Measurements from ENCODE around the gene WNT1.

The WNT1 gene

GRCh38 chr12:49000346-49000745, 22.2 kb downstream of the WNT1 start:
- no peak for DNase-seq (ENCODE audit: low spot score)

GRCh38 chr12:49008943-49009342, 30.8 kb downstream of the WNT1 start:
- no peak for DNase-seq (ENCODE audit: low spot score)

GRCh38 chr12:49010092-49010668, 32.1 kb downstream of the WNT1 start:
- no peak for DNase-seq (ENCODE audit: low spot score)

GRCh38 chr12:49012739-49013138, 34.6 kb downstream of the WNT1 start:
- no peak for DNase-seq (ENCODE audit: low spot score)

- DNase-seq (ENCODE audit: low spot score): no peak
Measured at GRCh38 chr12:49013428-49013827, 35.3 kb downstream of the WNT1 start.

GRCh38 chr12:49014547-49014946, 36.4 kb downstream of the WNT1 start:
- DNase-seq (ENCODE audit: low spot score): no peak

GRCh38 chr12:49015196-49015595, 37.1 kb downstream of the WNT1 start:
- no peak for DNase-seq (ENCODE audit: low spot score)

GRCh38 chr12:49017891-49018260, 39.8 kb downstream of the WNT1 start:
- DNase-seq (ENCODE audit: low spot score): peak; percentile 67

- DNase-seq (ENCODE audit: low spot score): peak; percentile 98
Measured at GRCh38 chr12:49018261-49019119, 40.4 kb downstream of the WNT1 start, which contains the start of gene PRKAG1. Gene PRKAG1 (minus strand): TSS chr12:49018776. CDS start chr12:49018740, 36 bp downstream.

GRCh38 chr12:49019120-49019430, 41.0 kb downstream of the WNT1 start:
- DNase-seq (ENCODE audit: low spot score): no peak

- DNase-seq (ENCODE audit: low spot score): no peak
Measured at GRCh38 chr12:49019443-49020324, 41.6 kb downstream of the WNT1 start.

GRCh38 chr12:49020441-49020840, 42.3 kb downstream of the WNT1 start:
- no peak for DNase-seq (ENCODE audit: low spot score)

- DNase-seq (ENCODE audit: low spot score): no peak
Measured at GRCh38 chr12:49021292-49021915, 43.3 kb downstream of the WNT1 start.

- no peak for DNase-seq (ENCODE audit: low spot score)
Measured at GRCh38 chr12:49022558-49023178, 44.5 kb downstream of the WNT1 start.

- no peak for DNase-seq (ENCODE audit: low spot score)
Measured at GRCh38 chr12:49023812-49024211, 45.7 kb downstream of the WNT1 start.

- no peak for DNase-seq (ENCODE audit: low spot score)
Measured at GRCh38 chr12:49024543-49024942, 46.4 kb downstream of the WNT1 start.

GRCh38 chr12:49025463-49025862, 47.3 kb downstream of the WNT1 start:
- DNase-seq (ENCODE audit: low spot score): no peak

GRCh38 chr12:49026101-49026500, 48.0 kb downstream of the WNT1 start:
- no peak for DNase-seq (ENCODE audit: low spot score)

GRCh38 chr12:49026678-49027480, 48.8 kb downstream of the WNT1 start:
- DNase-seq (ENCODE audit: low spot score): no peak

- DNase-seq (ENCODE audit: low spot score): no peak
Measured at GRCh38 chr12:49027846-49028555, 49.9 kb downstream of the WNT1 start.
